ENCODE data around the gene UNC13C.

The UNC13C gene

DNA sequence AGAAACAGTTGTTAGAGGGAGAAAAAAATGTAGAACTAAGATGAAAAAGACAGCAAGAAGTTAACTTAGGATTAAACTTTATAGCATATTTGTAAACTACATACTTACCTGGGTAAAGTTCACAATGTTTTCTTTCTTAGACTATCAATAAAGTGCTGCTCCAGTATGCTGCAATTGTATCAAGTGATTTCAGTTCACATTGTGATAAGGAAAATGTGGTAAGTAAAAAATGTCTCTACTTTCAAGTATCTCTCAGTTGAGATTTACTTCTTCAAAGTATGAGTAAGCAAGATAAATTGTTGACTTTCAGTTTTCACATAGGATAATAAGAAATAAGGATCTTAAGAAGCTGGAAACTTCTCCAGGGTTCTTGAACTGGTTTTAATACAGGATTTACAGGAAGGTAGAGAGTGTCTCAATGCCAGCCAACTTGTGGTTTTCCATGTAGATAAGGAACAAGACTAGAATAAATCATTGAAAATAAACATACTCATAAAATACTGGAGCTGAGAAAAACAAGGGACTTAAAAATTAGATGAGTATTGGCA lies 528.8 kb downstream of the UNC13C start:
- no peak for DNase-seq

- DNase-seq = no peak
Measured at GRCh38 chr15:54514601-54515000, 536.4 kb downstream of the UNC13C start.

- no peak for DNase-seq
Measured at GRCh38 chr15:54515664-54516582, 537.7 kb downstream of the UNC13C start.

GRCh38 chr15:54517366-54517765 lies 539.1 kb downstream of the UNC13C start:
- no peak for DNase-seq

GRCh38 chr15:54518156-54518882 lies 540.1 kb downstream of the UNC13C start:
- DNase-seq = no peak

DNA sequence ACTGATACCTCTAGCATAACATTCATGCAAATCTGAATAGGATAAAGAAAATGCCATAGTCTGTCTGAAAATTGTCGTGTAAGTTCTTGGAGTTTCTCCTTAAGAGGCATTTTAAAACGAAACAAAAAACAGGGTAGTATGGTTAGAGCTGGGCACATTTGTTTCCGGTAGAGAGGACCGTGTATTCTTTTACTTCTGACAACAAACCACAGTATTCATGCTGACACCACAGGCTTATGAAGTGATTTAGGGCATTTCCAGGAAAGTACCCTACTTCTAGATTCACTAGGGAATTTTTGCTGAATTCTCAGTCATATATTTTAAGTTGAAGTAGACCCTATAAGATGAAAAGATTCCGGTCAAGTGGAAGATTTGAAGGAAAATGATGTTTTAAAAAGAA lies 541.3 kb downstream of the UNC13C start:
- no peak for DNase-seq

DNA sequence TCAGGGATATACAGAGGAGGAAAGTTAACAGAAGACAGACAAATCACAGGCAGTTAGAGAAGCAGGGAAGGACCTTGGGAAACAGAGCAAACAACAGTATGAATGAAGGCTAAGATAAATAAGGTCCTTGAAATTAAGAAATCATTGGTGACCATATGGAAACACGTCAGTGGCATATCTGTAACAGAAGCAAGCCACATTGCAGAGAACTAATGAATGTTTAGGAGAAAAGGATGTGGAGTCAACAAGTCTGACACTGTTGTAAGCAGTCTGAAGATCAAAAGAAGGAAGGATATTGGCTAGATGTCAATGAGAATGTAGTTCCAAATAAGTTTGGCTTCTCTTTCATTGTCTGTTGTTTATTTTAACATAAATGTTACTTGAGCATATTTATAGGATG lies 542.4 kb downstream of the UNC13C start:
- DNase-seq = no peak

- no peak for DNase-seq
Measured at GRCh38 chr15:54521206-54521605, 543.0 kb downstream of the UNC13C start.

- DNase-seq = no peak
Measured at GRCh38 chr15:54528021-54528420, 549.8 kb downstream of the UNC13C start.

DNA sequence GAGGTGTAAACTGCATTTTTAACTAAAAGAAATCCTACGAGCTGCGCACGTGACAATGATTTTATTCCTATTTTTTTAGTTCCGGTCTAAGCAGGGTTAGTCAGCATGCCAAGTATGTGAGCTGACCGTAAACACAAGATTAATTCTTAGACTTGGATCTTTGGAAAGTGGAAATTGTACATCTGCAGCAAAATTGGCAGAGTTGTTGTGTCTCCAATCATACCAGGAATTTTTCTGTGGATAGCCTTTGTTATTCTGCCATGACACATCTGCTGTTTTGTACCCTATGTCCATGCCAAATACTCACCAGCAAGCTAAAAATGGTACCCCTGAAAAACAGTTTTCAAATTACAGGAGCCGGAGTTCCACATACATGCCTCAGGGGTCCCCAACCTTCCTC lies 562.5 kb downstream of the UNC13C start:
- no peak for DNase-seq

- DNase-seq = no peak
Measured at GRCh38 chr15:54547491-54547890, 569.2 kb downstream of the UNC13C start.

DNA sequence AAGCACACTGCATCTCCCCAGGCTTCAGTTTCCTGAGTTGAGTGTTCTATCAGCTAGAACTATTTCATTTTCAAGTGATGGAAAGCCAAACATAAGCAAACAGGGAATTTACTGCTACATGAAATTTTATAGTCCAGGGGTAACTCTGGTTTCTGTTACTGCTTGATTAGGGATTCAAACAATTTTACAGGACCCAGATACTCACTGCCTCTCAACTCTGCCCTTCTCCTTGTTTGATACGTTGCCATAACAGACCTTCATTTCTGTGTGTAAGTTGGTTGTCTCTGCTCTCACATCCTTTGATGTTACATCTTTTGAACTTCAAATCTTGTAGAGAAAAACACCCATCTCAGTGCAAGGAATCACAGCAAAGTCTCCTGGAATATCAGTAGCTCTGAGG lies 572.7 kb downstream of the UNC13C start:
- DNase-seq = no peak

GRCh38 chr15:54556231-54556630 lies 578.0 kb downstream of the UNC13C start:
- no peak for DNase-seq

DNA sequence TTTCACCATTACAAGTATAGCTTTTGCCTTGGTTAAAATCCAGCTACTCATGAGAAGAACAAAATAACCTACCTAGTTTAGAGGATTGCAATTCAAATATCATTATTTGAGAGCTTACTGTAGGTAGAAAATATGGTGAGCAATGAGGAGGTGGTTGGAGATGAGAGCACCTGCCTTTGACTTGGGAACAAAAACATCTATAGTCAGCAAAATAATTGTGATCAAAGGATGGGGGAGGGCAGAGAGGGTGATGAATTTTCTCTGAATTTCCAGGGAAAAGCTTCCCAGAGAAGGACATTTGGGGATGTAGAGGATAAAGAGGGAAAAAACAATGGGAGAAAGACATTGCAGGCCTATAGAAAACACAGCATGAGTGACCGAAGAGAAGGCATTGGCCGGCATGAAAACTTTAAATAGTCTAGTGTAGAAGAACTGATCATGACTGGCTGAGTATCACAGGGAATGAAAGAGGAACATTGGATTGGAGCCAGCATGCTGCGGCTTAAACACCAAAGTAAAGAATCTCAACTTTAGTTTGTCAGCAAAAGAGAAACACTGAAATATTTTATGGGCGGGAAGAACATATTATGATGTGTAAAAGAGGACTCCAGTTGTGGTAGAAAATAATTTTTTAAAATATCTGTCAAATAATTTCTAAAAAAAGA lies 581.3 kb downstream of the UNC13C start:
- DNase-seq = no peak

- no peak for DNase-seq
Measured at GRCh38 chr15:54560417-54560816, 582.2 kb downstream of the UNC13C start.

DNA sequence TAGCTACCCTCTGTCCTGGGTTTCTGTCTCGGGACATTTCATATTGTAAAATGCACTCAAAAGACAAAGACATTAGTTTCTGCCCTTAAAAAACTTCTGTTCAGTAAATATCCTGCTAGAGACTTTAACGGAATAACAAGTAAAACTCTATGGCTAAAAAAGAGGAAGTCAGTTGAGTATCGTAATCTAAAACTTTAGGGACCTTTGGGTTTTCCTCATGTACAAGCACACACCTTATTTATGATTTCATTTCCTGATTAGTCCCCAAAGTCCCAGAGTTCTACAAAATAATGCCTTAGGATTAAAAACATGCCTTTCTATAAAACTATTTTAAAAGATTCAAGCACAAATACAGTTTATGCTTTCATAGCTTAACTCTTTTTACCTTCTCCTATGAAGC lies 585.9 kb downstream of the UNC13C start:
- no peak for DNase-seq

GRCh38 chr15:54566654-54567053 lies 588.4 kb downstream of the UNC13C start:
- no peak for DNase-seq

- no peak for DNase-seq
Measured at GRCh38 chr15:54567408-54568035, 589.3 kb downstream of the UNC13C start.

GRCh38 chr15:54568381-54568780 lies 590.1 kb downstream of the UNC13C start:
- DNase-seq = no peak

DNA sequence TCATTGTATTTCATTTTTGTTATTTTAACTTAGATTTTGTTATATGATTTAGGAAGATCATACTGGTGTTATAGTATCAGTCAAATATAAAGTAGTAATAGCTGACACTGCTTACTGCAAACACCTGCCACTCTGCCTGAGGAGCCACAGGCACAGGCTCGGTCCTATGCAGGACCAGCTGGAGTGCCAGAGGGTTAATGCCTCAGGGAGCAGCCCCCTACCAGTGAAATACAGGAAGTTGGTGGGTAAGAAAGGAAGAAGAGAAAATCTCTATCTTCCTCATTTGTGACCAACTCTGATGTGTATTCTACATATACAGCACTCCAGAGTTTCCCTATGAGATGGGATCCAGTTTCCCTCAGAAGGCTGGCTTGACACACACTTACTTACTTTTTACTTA lies 593.3 kb downstream of the UNC13C start:
- no peak for DNase-seq

GRCh38 chr15:54575586-54575985 lies 597.3 kb downstream of the UNC13C start:
- DNase-seq = no peak

DNA sequence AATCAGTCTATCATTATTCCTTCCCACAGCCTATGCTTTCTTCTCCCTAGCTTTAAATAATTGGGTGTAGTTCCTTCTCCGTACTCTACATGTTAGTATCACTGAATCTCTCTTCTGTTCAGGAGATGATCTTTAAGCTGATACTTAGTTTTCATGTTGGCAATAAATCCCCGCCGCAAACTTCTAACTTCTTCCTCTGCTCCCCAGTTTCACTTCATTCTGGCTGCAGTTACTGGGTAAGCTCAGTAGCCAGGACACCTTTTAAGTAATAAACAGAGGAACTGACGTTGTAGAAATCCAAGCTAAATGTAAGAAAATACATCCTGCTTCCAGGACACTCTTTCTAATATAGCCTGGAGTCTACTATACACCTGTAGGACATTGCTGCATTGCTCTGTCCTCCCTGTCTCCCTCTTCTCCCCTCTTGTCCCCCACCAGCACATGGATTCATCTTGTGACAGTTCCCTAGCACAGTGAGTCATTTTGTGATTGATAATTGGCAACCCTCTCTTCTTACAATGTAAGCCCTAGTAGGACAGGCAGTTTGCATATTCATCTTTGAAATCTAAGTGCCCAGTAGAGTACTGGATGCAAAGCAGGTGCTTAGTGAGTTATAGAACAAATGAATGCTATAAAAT lies 598.2 kb downstream of the UNC13C start:
- DNase-seq = no peak

Data from DMS153 (cell line).